HEK293 (cell line): Measurements from ENCODE around the gene RGS21.

Experiments
- CTCF ChIA-PET: fragments of 350-600 bp; formaldehyde crosslinking; extraction: SDS; loops from one replicate; lab custom pipeline; 2021; ENCODE audit warnings: antibody characterized with exemption; lab: Yijun Ruan, JAX
- POLR2A ChIA-PET: fragments of 300-600 bp; formaldehyde crosslinking; extraction: SDS; loops from one replicate; lab custom pipeline; 2020; ENCODE audit warnings: antibody characterized with exemption, inconsistent platforms; lab: Yijun Ruan, JAX
- H3K27ac ChIP-seq: fragments of 200-500 bp; sonication (Bioruptor generic); 2 replicates; pipeline ENCODE4 v1.5.1; 2014; ENCODE audit warnings: low read depth, low read length, control low read depth, inconsistent platforms; ENCODE audit errors: extremely low read depth
- H3K36me3 ChIP-seq, 2 experiments: fragments of 200-500 bp in 1 of 2; sonication (Bioruptor generic) in 1 of 2; 1 replicate in 1 of 2; 2 replicates in 1 of 2; pipeline ENCODE4 v1.5.1; 2014 to 2017; ENCODE audit warnings: inconsistent platforms in 2 of 2, low read length in 2 of 2; ENCODE audit not compliant: control insufficient read depth in 2 of 2, insufficient read depth in 1 of 2
- H3K4me1 ChIP-seq: fragments of 200-500 bp; sonication (Bioruptor generic); 2 replicates; pipeline ENCODE4 v1.5.1; 2014; ENCODE audit warnings: mild to moderate bottlenecking, low read length, inconsistent platforms; ENCODE audit not compliant: control insufficient read depth, insufficient read depth
- H3K4me3 ChIP-seq: 2 replicates; pipeline ENCODE4 v1.5.1; 2011; ENCODE audit warnings: low read depth, mild to moderate bottlenecking, control low read depth, low read length, moderate library complexity
- H3K9me3 ChIP-seq: fragments of 200-500 bp; sonication (Bioruptor generic); 2 replicates; pipeline ENCODE4 v1.5.1; 2014; ENCODE audit warnings: low read depth, low read length, inconsistent platforms; ENCODE audit not compliant: control insufficient read depth, insufficient read depth
- BCL6B ChIP-seq: fragments of 450-650 bp; formaldehyde crosslinking; IDR thresholded peaks from 2 replicates; pipeline ENCODE4 v1.5.1; 2017; ENCODE audit warnings: missing biosample characterization, missing genetic modification characterization
- CTCF ChIP-seq: fragments of 450-650 bp; formaldehyde crosslinking; IDR thresholded peaks from 2 replicates; pipeline ENCODE4 v1.5.1; 2016; ENCODE audit warnings: missing biosample characterization, missing genetic modification characterization
- MZF1 ChIP-seq: fragments of 450-650 bp; formaldehyde crosslinking; IDR thresholded peaks from 2 replicates; pipeline ENCODE4 v1.5.1; 2017; ENCODE audit warnings: missing biosample characterization, missing genetic modification characterization, borderline replicate concordance
- PBX3 ChIP-seq: sonication (generic); formaldehyde crosslinking; IDR thresholded peaks from 2 replicates; pipeline ENCODE4 v1.8.1; 2022; ENCODE audit warnings: mild to moderate bottlenecking, moderate library complexity, missing genetic modification reagents
- RBAK ChIP-seq: fragments of 450-650 bp; formaldehyde crosslinking; IDR thresholded peaks from 2 replicates; pipeline ENCODE4 v1.5.1; 2016; ENCODE audit warnings: missing biosample characterization, missing genetic modification characterization
- ZNF623 ChIP-seq: fragments of 450-650 bp; formaldehyde crosslinking; IDR thresholded peaks from 2 replicates; pipeline ENCODE4 v1.5.1; 2016; ENCODE audit warnings: missing biosample characterization, missing genetic modification characterization
- ZXDB ChIP-seq: fragments of 450-650 bp; formaldehyde crosslinking; IDR thresholded peaks from 2 replicates; pipeline ENCODE4 v1.5.1; 2016; ENCODE audit warnings: missing biosample characterization, missing genetic modification characterization

Gene RGS21

GRCh38 chr1:192402571-192402970, 85.8 kb downstream of the RGS21 start:
- H3K4me1 ChIP-seq = no peaks in the 10 kb centered on the region
- no peak overlapping the region for H3K4me3 ChIP-seq
- no peaks in the 10 kb centered on the region for H3K36me3 ChIP-seq
- TF ChIP-seq RBAK (tag by site-specific recombination) = no peak
- CTCF ChIA-PET = no interaction called here
- POLR2A ChIA-PET = no interaction called here
- H3K27ac ChIP-seq = no peak overlapping the region
- H3K9me3 ChIP-seq = no peaks in the 10 kb centered on the region

- TF ChIP-seq CTCF (tag by site-specific recombination) (no peak), ZNF623 (tag by site-specific recombination) (no peak), ZXDB (tag by site-specific recombination) (no peak), PBX3 (CRISPR knock-in tag) (no peak), BCL6B (tag by site-specific recombination) (no peak), MZF1 (tag by site-specific recombination) (no peak)
- no peaks in the 10 kb centered on the region for H3K4me1 ChIP-seq
- POLR2A ChIA-PET = no interaction called here
- H3K9me3 ChIP-seq = no peaks in the 10 kb centered on the region
- CTCF ChIA-PET = no interaction called here
- H3K36me3 ChIP-seq = no peaks in the 10 kb centered on the region
- H3K27ac ChIP-seq = no peak overlapping the region
- H3K4me3 ChIP-seq = no peak overlapping the region
These were observed 90.4 kb downstream of the RGS21 start for GRCh38 chr1:192407206-192407605.
